CD4-positive, alpha-beta T cell treated with Interleukin-2 at 100 ng/mL for 4 hours (primary cell): ENCODE measurements around the gene TPO.
"Not testable (repeated sequence)": the region's sequence is repeated elsewhere in the genome, so short reads cannot be mapped to it uniquely, and the experiment has no call there.

ENCODE experiments used
- DNase-seq: peaks from one replicate; pipeline ENCODE4 v3.0.0-alpha.2; 2020; ENCODE audit warnings: low spot score

The TPO gene

DNA sequence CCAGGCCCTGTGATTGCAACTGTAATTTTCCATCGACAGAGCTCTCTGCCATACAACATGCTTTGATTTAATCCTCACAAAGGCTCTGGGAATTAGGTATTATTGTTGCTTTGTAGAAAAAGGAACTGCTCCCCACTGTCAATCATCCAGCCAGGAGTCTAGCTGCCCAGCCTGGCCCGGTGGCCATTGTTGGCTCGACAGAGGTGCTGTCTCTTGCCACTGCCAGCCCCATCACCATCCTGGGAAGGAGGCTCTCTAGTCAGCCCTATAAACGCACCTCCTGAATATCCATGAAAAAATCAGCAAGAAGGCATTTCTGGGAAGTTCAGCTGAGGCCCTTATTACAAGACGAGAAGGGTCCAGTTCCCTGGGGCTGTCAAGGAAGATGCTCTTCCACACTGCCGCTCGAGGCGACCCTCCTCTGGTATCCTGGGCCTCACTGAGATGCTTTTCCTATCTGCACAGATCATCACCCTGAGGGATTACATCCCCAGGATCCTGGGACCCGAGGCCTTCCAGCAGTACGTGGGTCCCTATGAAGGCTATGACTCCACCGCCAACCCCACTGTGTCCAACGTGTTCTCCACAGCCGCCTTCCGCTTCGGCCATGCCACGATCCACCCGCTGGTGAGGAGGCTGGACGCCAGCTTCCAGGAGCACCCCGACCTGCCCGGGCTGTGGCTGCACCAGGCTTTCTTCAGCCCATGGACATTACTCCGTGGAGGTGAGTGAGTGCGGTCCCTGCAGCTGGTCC, 71.0 kb downstream of the TPO start:
- DNase-seq = no peak

- DNase-seq = no peak
Observed at GRCh38 chr2:1486670-1487069, 73.4 kb downstream of the TPO start.

DNA sequence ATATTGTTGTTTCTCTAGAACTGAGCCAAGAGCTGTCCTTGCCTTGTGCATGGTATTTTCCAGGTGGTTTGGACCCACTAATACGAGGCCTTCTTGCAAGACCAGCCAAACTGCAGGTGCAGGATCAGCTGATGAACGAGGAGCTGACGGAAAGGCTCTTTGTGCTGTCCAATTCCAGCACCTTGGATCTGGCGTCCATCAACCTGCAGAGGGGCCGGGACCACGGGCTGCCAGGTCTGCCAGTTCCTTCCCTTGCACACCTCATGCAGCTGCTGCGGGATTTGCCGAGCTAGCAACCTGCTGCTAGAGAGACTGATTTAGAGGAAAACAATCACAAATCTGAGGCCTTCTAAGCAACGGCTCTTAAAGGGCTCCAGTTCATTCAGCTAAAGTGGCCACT, 74.5 kb downstream of the TPO start:
- no peak for DNase-seq

DNA sequence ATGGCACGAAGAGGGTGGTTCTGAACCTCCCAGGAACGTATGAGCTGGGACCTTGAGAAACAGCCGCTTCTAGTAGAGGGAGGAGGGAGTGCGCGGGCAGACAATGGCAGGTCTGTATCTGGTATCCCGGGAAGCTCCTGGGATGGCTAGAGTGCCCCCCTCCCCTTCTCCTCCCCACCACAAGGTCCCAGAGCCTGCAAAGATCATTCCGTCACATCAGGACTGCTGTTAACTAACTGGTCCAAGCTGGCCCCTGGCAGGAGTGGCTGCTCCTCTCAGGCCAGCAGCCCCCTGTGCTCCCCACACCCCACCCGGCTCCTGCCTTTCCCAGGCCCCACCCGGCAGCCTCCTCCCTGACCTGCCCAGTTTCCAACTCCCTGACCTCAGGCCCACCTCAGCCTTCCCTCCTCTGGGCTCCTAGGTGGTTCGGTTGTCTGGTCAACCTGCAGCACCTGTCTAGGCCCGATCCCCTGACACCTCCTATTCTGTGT, 75.0 kb downstream of the TPO start:
- no peak for DNase-seq

- no peak for DNase-seq
Observed at GRCh38 chr2:1488851-1489250, 75.6 kb downstream of the TPO start.

- DNase-seq = no peak
Observed at GRCh38 chr2:1489486-1489885, 76.2 kb downstream of the TPO start.

DNA sequence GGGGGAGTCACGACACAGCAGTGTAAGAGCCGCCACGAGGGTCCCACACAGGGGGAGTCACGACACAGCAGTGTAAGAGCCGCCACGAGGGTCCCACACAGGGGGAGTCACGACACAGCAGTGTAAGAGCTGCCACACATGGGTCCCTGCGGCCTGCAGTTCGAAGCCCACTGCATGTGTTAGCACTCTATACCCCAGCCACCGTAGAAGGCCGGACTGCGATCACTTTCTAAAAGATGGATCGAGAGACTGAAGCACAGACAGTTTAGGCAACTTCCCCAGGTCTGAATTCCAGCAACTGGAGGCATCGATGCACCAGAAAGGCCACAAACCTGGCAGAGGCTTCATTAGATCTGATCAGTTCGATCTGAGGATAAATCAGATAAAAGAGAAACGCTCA, 77.1 kb downstream of the TPO start:
- DNase-seq = not testable (repeated sequence)

GRCh38 chr2:1491751-1492150, 78.5 kb downstream of the TPO start:
- DNase-seq = no peak

GRCh38 chr2:1492231-1492630, 79.0 kb downstream of the TPO start:
- not testable (repeated sequence) for DNase-seq

- no peak for DNase-seq
Observed at GRCh38 chr2:1492711-1493430, 79.6 kb downstream of the TPO start.

DNA sequence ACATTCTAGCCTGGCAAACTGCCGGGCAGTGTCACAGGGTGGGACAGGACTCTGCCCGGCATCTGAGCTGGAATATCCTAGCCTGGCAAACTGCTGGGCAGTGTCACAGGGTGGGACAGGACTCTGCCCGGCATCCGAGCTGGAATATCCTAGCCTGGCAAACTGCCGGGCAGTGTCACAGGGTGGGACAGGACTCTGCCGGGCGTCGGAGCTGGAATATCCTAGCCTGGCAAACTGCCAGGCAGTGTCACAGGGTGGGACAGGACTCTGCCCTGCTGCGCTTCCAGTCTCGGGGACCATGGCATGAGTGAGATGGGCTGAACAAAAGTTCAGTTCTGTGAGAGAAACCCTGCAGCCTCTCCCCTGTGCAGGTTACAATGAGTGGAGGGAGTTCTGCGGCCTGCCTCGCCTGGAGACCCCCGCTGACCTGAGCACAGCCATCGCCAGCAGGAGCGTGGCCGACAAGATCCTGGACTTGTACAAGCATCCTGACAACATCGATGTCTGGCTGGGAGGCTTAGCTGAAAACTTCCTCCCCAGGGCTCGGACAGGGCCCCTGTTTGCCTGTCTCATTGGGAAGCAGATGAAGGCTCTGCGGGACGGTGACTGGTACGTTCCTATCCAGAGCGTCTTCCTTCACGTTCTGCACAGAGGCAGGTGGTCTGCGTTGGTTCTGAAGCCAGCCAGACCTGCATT, 80.3 kb downstream of the TPO start:
- no peak for DNase-seq

GRCh38 chr2:1494257-1494656, 81.0 kb downstream of the TPO start:
- DNase-seq = no peak

- DNase-seq = no peak
Observed at GRCh38 chr2:1494906-1495305, 81.6 kb downstream of the TPO start.

- DNase-seq = no peak
Observed at GRCh38 chr2:1495676-1496358, 82.6 kb downstream of the TPO start.

GRCh38 chr2:1496359-1496821, 83.1 kb downstream of the TPO start:
- no peak for DNase-seq

DNA sequence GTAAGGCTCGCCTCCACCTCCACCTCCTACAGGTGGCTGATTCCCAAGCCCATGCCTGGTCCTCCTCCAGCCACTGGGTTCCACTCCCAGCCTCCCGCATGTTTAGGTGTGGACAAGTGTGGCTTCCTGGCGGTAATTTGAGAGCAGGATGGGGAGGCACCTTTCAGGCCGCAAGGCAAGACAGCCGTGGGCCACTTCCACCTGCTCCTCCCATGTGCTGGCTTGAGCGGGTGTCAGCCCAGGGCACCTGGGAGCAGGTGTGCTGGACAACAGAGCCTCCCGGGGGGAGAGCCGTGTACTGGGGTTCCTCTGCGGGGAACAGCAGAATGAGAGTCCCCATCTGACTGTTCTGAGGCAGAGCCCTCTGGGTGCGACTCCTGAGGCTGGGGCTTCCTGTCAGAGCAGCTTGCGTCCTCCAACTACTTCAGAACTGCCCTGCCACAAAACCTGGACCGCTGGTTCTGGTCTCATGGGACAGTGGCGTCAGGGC, 83.9 kb downstream of the TPO start:
- DNase-seq = no peak

- DNase-seq = no peak
Observed at GRCh38 chr2:1498176-1498575, 84.9 kb downstream of the TPO start.

GRCh38 chr2:1499033-1499795, 86.0 kb downstream of the TPO start:
- no peak for DNase-seq

- no peak for DNase-seq
Observed at GRCh38 chr2:1501038-1501851, 88.0 kb downstream of the TPO start.

GRCh38 chr2:1501991-1502390, 88.7 kb downstream of the TPO start:
- DNase-seq = no peak
